Common myeloid progenitor, CD34-positive (primary cell): ENCODE data around the gene FBN1.

Source experiments
- CTCF ChIA-PET: fragments of 350-600 bp; sonication (Branson Sonifier 250); formaldehyde crosslinking; loops from one replicate; lab custom pipeline; 2021; ENCODE audit warnings: antibody characterized with exemption; lab: Charles Lee
- POLR2A ChIA-PET: fragments of 350-600 bp; sonication (Branson Sonifier 250); formaldehyde crosslinking; loops from one replicate; lab custom pipeline; 2021; ENCODE audit warnings: antibody characterized with exemption; lab: Charles Lee
- DNase-seq, 3 donors: peaks; one replicate each; pipeline versions ENCODE4 v3.0.0 to v3.0.0-alpha.2; 2013
- H3K27ac ChIP-seq, 2 experiments: 1 replicate in 1 of 2; 2 replicates in 1 of 2; pipeline ENCODE4 v1.7.0; 2013; ENCODE audit warnings: inconsistent platforms in 2 of 2, low read length in 2 of 2, mild to moderate bottlenecking in 2 of 2, low read depth in 1 of 2, moderate library complexity in 1 of 2; ENCODE audit not compliant: severe bottlenecking in 2 of 2, insufficient read depth in 1 of 2, poor library complexity in 1 of 2
- H3K27me3 ChIP-seq, 5 experiments: replicated peaks in 2 of 5; 1 replicate in 3 of 5; 2 replicates in 2 of 5; pipeline versions ENCODE4 v1.6.1 to v1.7.0; 2013; ENCODE audit warnings: low read length in 4 of 5, mild to moderate bottlenecking in 2 of 5, moderate library complexity in 2 of 5, inconsistent platforms in 1 of 5; ENCODE audit not compliant: insufficient read depth in 5 of 5, control insufficient read depth in 4 of 5
- H3K36me3 ChIP-seq, 4 experiments: 1 replicate in 2 of 4; 2 replicates in 2 of 4; pipeline versions ENCODE4 v1.6.1 to v1.7.0; 2013; ENCODE audit warnings: low read length in 3 of 4, control low read depth in 1 of 4, mild to moderate bottlenecking in 1 of 4; ENCODE audit not compliant: control insufficient read depth in 4 of 4, insufficient read depth in 4 of 4
- H3K4me1 ChIP-seq, 4 experiments: 1 replicate in 3 of 4; 2 replicates in 1 of 4; pipeline versions ENCODE4 v1.6.1 to v1.7.1; 2013; ENCODE audit warnings: low read length in 3 of 4, mild to moderate bottlenecking in 3 of 4, control low read depth in 1 of 4, inconsistent platforms in 1 of 4, moderate library complexity in 1 of 4; ENCODE audit not compliant: control insufficient read depth in 4 of 4, insufficient read depth in 4 of 4; ENCODE audit errors: control extremely low read depth in 1 of 4
- H3K4me3 ChIP-seq, 7 experiments: 1 replicate in 4 of 7; 2 replicates in 3 of 7; pipeline versions ENCODE4 v1.5.1 to v1.7.0; 2013; ENCODE audit warnings: mild to moderate bottlenecking in 7 of 7, low read length in 6 of 7, moderate library complexity in 6 of 7, inconsistent platforms in 2 of 7, low read depth in 2 of 7, control low read depth in 1 of 7; ENCODE audit not compliant: insufficient read depth in 4 of 7, control insufficient read depth in 1 of 7; ENCODE audit errors: extremely low read depth in 1 of 7
- H3K9me3 ChIP-seq, 5 experiments: 1 replicate in 4 of 5; 2 replicates in 1 of 5; pipeline versions ENCODE4 v1.6.1 to v1.7.1; 2013; ENCODE audit warnings: low read length in 4 of 5, mild to moderate bottlenecking in 2 of 5, inconsistent platforms in 1 of 5, low read depth in 1 of 5, moderate library complexity in 1 of 5; ENCODE audit not compliant: control insufficient read depth in 4 of 5, insufficient read depth in 2 of 5; ENCODE audit errors: control extremely low read depth in 1 of 5
- WGBS: methylation state at CpG from one replicate; pipeline ENCODE4 v1.1.5; 2013; ENCODE audit not compliant: insufficient coverage; 5-methylcytosine and 5-hydroxymethylcytosine counted together

Gene FBN1

DNA sequence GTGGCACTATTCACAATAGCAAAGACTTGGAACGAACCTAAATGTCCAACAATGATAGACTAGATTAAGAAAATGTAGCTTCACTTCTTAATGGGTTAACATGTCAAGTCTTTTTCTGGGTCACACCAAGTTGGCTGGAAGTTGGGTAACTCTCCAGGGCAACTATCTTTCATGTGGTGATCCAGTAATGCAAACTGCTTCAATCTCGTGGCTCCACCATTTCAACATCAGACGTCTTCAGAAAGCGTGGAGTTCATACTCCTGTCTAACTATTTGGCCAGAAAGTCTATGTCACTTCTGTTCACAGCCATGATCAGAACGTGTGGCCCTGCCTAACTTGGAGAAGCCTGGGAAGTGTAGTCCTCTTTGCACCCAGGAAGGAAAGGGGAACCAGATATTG, 282.0 kb downstream of the FBN1 start:
- POLR2A ChIA-PET: no interaction called here
- CTCF ChIA-PET: no interaction called here

GRCh38 chr15:48361685-48362084, 283.8 kb downstream of the FBN1 start:
- Histone ChIP-seq H3K36me3 (no peaks in the 10 kb centered on the region), H3K4me1 (peaks cover 3 to 12% (median 9%) of the 10 kb centered on the region in 4 experiments), H3K27ac (no peak overlapping the region), H3K27me3 (no peaks in the 10 kb centered on the region), H3K4me3 (no peak overlapping the region), H3K9me3 (peaks cover 0 to 3% (median 0%) of the 10 kb centered on the region in 5 experiments)
- ChIA-PET CTCF (interaction anchor here (0.9 to 2.2 kb wide), 3 partner anchors 9 to 494 kb away, joined by 3 to 8 read pairs (median 3); no protein-coding TSS in a partner anchor), POLR2A (no interaction called here)
- 100% methylated on average over 1 of the region's 2 CpGs for WGBS
- DNase-seq: no peak

More for the DNA sequence above, 282.0 kb downstream of the FBN1 start:
- Histone ChIP-seq H3K4me3 (no peak overlapping the region), H3K9me3 (peaks cover 0 to 3% (median 0%) of the 10 kb centered on the region in 5 experiments), H3K36me3 (no peaks in the 10 kb centered on the region), H3K4me1 (peaks cover 3 to 9% (median 7%) of the 10 kb centered on the region in 4 experiments), H3K27me3 (no peaks in the 10 kb centered on the region), H3K27ac (no peak overlapping the region)
- WGBS: 75% methylated on average over 4 of the region's 5 CpGs
- no peak for DNase-seq

DNA sequence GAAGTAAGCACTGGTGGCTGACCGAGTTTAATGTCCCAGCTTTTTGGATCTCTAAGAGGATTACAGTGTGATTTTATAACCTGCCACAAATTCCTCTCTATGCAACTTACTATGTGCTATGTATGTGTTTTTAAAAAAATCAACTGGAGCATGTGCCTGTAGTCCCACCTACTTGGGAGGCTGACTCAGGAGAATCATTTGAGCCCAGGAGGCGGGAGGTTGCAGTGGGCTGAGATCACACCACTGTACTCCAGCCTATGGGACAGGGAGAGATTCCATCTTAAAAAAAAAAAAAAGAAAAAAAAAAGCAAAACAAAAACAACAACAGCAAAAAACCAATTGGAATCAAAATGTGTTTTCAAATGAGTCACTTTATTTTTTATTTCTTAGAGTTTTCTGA, 284.7 kb downstream of the FBN1 start:
- Histone ChIP-seq H3K9me3 (peaks cover 0 to 3% (median 0%) of the 10 kb centered on the region in 5 experiments), H3K4me1 (peaks cover 3 to 12% (median 9%) of the 10 kb centered on the region in 4 experiments), H3K27ac (no peak overlapping the region), H3K36me3 (no peaks in the 10 kb centered on the region), H3K4me3 (no peak overlapping the region), H3K27me3 (no peaks in the 10 kb centered on the region)
- ChIA-PET POLR2A (no interaction called here), CTCF (interaction anchor here (2.2 kb wide), 1 partner anchor 8 kb away, joined by 8 read pairs; no protein-coding TSS in a partner anchor)
- DNase-seq: peak in 2 of 3 donors; percentile 1 to 12
- no CpG with 5 or more reads among the region's 2 CpGs for WGBS
